GM23338 (cell line): Measurements from ENCODE around the gene MYO5B. TPM values are rescaled to one million over a fixed set of nuclear protein-coding genes. Genes with fewer than 3 reads are reported as not detected.

Source experiments
- ATAC-seq: fragments of 200-7000 bp; cut with Tn5 transposase; 3 replicates; pipeline ENCODE4 v1.9.1; 2020
- DNase-seq: peaks from one replicate; pipeline ENCODE4 v3.0.0-alpha.2; 2015; ENCODE audit warnings: low spot score
- H2AFZ ChIP-seq: fragments of 200-600 bp; sonication (generic); 2 replicates; pipeline ENCODE4 v1.8.0; 2016; ENCODE audit warnings: antibody characterized with exemption, mild to moderate bottlenecking, moderate library complexity
- H3F3A ChIP-seq: fragments of 200-600 bp; sonication (generic); replicated peaks from 2 replicates; pipeline ENCODE4 v1.8.0; 2017; ENCODE audit warnings: antibody characterized with exemption, mixed run types, low read depth
- H3K27ac ChIP-seq: fragments of 200-600 bp; sonication (generic); 2 replicates; pipeline ENCODE4 v1.6.1; 2016; ENCODE audit warnings: low read depth
- H3K27me3 ChIP-seq: fragments of 200-600 bp; sonication (generic); 2 replicates; pipeline ENCODE4 v1.8.0; 2016; ENCODE audit warnings: mild to moderate bottlenecking, mixed run types, moderate library complexity; ENCODE audit not compliant: insufficient read depth
- H3K36me3 ChIP-seq: fragments of 200-600 bp; sonication (generic); 2 replicates; pipeline ENCODE4 v1.8.0; 2016; ENCODE audit warnings: mild to moderate bottlenecking; ENCODE audit not compliant: insufficient read depth
- H3K4me1 ChIP-seq: fragments of 200-600 bp; sonication (generic); 2 replicates; pipeline ENCODE4 v1.8.0; 2016; ENCODE audit warnings: mild to moderate bottlenecking, moderate library complexity; ENCODE audit not compliant: insufficient read depth
- H3K4me2 ChIP-seq: fragments of 200-600 bp; sonication (generic); 2 replicates; pipeline ENCODE4 v1.7.1; 2017; ENCODE audit warnings: mixed run types
- H3K4me3 ChIP-seq: fragments of 200-600 bp; sonication (generic); 2 replicates; pipeline ENCODE4 v1.6.1; 2016; ENCODE audit warnings: mixed run types
- H3K79me2 ChIP-seq: fragments of 200-600 bp; sonication (generic); replicated peaks from 2 replicates; pipeline ENCODE4 v1.8.0; 2017; ENCODE audit warnings: mild to moderate bottlenecking; ENCODE audit not compliant: insufficient read depth
- H3K9me2 ChIP-seq: fragments of 200-600 bp; sonication (generic); 2 replicates; pipeline ENCODE4 v1.8.0; 2017; ENCODE audit not compliant: insufficient read depth
- H4K20me1 ChIP-seq: fragments of 200-600 bp; sonication (generic); replicated peaks from 2 replicates; pipeline ENCODE4 v1.8.0; 2017; ENCODE audit warnings: mild to moderate bottlenecking; ENCODE audit not compliant: insufficient read depth
- H3K27ac Mint-ChIP-seq: 2 replicates; pipeline ENCODE4 v1.8.0; 2020; ENCODE audit warnings: inconsistent platforms, mild to moderate bottlenecking, moderate library complexity, mixed read lengths
- H3K27me3 Mint-ChIP-seq: 3 replicates; pipeline ENCODE4 v1.8.0; 2022; ENCODE audit warnings: low read depth, mild to moderate bottlenecking, moderate library complexity, mixed read lengths, inconsistent platforms; ENCODE audit not compliant: insufficient read depth, poor library complexity
- H3K36me3 Mint-ChIP-seq: 3 replicates; pipeline ENCODE4 v1.8.0; 2021; ENCODE audit warnings: low read depth, mild to moderate bottlenecking, inconsistent platforms, moderate library complexity, mixed read lengths
- H3K4me1 Mint-ChIP-seq: 3 replicates; pipeline ENCODE4 v1.8.0; 2020; ENCODE audit warnings: mild to moderate bottlenecking, inconsistent platforms, mixed read lengths
- H3K4me3 Mint-ChIP-seq: 3 replicates; pipeline ENCODE4 v1.8.0; 2021; ENCODE audit warnings: moderate library complexity, mild to moderate bottlenecking, inconsistent platforms, mixed read lengths
- H3K9me3 Mint-ChIP-seq: 3 replicates; pipeline ENCODE4 v1.8.0; 2020; ENCODE audit warnings: moderate library complexity, mild to moderate bottlenecking, inconsistent platforms, mixed read lengths
- CREB1 ChIP-seq: fragments of 250-450 bp; sonication (Bioruptor Pico); IDR thresholded peaks from 2 replicates; pipeline ENCODE4 v1.5.0; 2020; ENCODE audit warnings: low read depth, mild to moderate bottlenecking, moderate library complexity
- CTCF ChIP-seq, 2 experiments: fragments of 200-600 bp in 1 of 2; sonication (generic) in 1 of 2; conservative IDR thresholded peaks; 2 replicates each; pipeline versions ENCODE4 v1.5.1 to v1.6.1; 2016 to 2017; ENCODE audit warnings: antibody characterized with exemption in 2 of 2, low read depth in 2 of 2, mild to moderate bottlenecking in 2 of 2, moderate library complexity in 1 of 2
- ETS1 ChIP-seq: IDR thresholded peaks from 2 replicates; pipeline ENCODE4 v1.6.1; 2016; ENCODE audit warnings: antibody characterized with exemption
- EZH2 ChIP-seq: fragments of 200-600 bp; sonication (generic); IDR thresholded peaks from one replicate; pipeline ENCODE4 v1.8.0; 2017; ENCODE audit warnings: antibody characterized with exemption, mild to moderate bottlenecking, low read depth; ENCODE audit not compliant: unreplicated experiment
- EZH2phosphoT487 ChIP-seq: fragments of 200-600 bp; sonication (generic); IDR thresholded peaks from one replicate; pipeline ENCODE4 v1.8.1; 2018; ENCODE audit warnings: antibody characterized with exemption; ENCODE audit not compliant: unreplicated experiment
- JUNB ChIP-seq: IDR thresholded peaks from one replicate; pipeline ENCODE4 v1.6.1; 2016; ENCODE audit warnings: antibody characterized with exemption; ENCODE audit not compliant: unreplicated experiment
- NANOG ChIP-seq: IDR thresholded peaks from 2 replicates; pipeline ENCODE4 v1.6.1; 2016; ENCODE audit warnings: antibody characterized with exemption, borderline replicate concordance
- REST ChIP-seq: IDR thresholded peaks from one replicate; pipeline ENCODE4 v1.6.1; 2018; ENCODE audit warnings: antibody characterized with exemption; ENCODE audit not compliant: unreplicated experiment
- STAT1 ChIP-seq: IDR thresholded peaks from one replicate; pipeline ENCODE4 v1.6.1; 2016; ENCODE audit warnings: antibody characterized with exemption; ENCODE audit not compliant: unreplicated experiment
- ZNF331 ChIP-seq: fragments of 250-450 bp; sonication (Bioruptor Pico); IDR thresholded peaks from 2 replicates; pipeline ENCODE4 v1.5.0; 2020; ENCODE audit warnings: low read depth, mild to moderate bottlenecking, moderate library complexity
- polyA plus RNA-seq: library from polyadenylated mRNA; unstranded; fragments of >200 nt; fragmentation: Nextera tagmentation; extraction: Ambion mirVana; gene quantifications from 2 replicates; pipeline ENCODE4 v1.2.1, GENCODE V29; 2016
- total RNA-seq: library from RNA; depleted of rRNA; stranded (reverse); fragments of >200 nt; shearing (Covaris generic); gene quantifications from 2 replicates; pipeline ENCODE4 v1.2.3, GENCODE V29; 2014

The MYO5B gene
- total and polyA plus RNA-seq, 2 experiments from 2014 or later, result 3.2 to 19.1 TPM

- Histone ChIP-seq H3K27me3 (no peaks in the 10 kb centered on the region), H4K20me1 (no peaks in the 10 kb centered on the region), H3K4me2 (no peak overlapping the region), H3K36me3 (no peaks in the 10 kb centered on the region), H3K9me2 (no peaks in the 10 kb centered on the region), H3K4me3 (no peak overlapping the region), H3K27ac (no peak overlapping the region), H3F3A (no peaks in the 10 kb centered on the region), H3K79me2 (no peaks in the 10 kb centered on the region), H3K4me1 (no peaks in the 10 kb centered on the region), H2AFZ (no peak overlapping the region)
- no peak overlapping the region for H3K4me3 Mint-ChIP-seq
- no peak overlapping the region for H3K27ac Mint-ChIP-seq
- no peaks in the 10 kb centered on the region for H3K9me3 Mint-ChIP-seq
- H3K4me1 Mint-ChIP-seq, result no peaks in the 10 kb centered on the region
- H3K27me3 Mint-ChIP-seq, result peaks cover 4% of the 10 kb centered on the region
- no peak for ATAC-seq
- no peak for TF ChIP-seq ZNF331 (CRISPR knock-in tag)
- DNase-seq, result no peak
- H3K36me3 Mint-ChIP-seq, result no peaks in the 10 kb centered on the region
Measured at GRCh38 chr18:49933530-49934128, 261.3 kb downstream of the MYO5B start.

- Histone ChIP-seq H3K9me2 (no peaks in the 10 kb centered on the region; the same call in 1 of the 2 replicates), H3F3A (no peaks in the 10 kb centered on the region), H4K20me1 (no peaks in the 10 kb centered on the region), H3K4me2 (no peak overlapping the region), H3K36me3 (no peaks in the 10 kb centered on the region), H3K4me1 (no peaks in the 10 kb centered on the region), H2AFZ (no peak overlapping the region), H3K4me3 (no peak overlapping the region), H3K27ac (no peak overlapping the region), H3K27me3 (no peaks in the 10 kb centered on the region), H3K79me2 (no peaks in the 10 kb centered on the region)
- Mint-ChIP-seq H3K27ac (no peak overlapping the region), H3K27me3 (peaks cover 4% of the 10 kb centered on the region), H3K9me3 (no peaks in the 10 kb centered on the region), H3K4me1 (no peaks in the 10 kb centered on the region), H3K4me3 (no peak overlapping the region), H3K36me3 (no peaks in the 10 kb centered on the region)
- ATAC-seq, result no peak
- no peak for DNase-seq
- no peak for TF ChIP-seq CREB1 (CRISPR knock-in tag)
- TF ChIP-seq NANOG, result no peak
- TF ChIP-seq JUNB, result no peak
- TF ChIP-seq REST, result no peak
- TF ChIP-seq EZH2phosphoT487, result no peak
- no peak for TF ChIP-seq CTCF (conservative IDR thresholded peaks at IDR 0.05; ENCODE audit: low read depth in 2 of 2)
- TF ChIP-seq EZH2, result no peak
- TF ChIP-seq STAT1, result no peak
- TF ChIP-seq ETS1, result no peak
Measured at GRCh38 chr18:49931760-49932159, 263.2 kb downstream of the MYO5B start.
